ENCODE data around the gene DHX58.

The DHX58 gene

GRCh38 chr17:42138749-42139492 lies 26.4 kb upstream of the DHX58 start:
- H3K4me1 ChIP-seq (ENCODE audit: control insufficient read depth, insufficient read depth, low read length): peaks cover 12% of the 10 kb centered on the region
- peaks cover 17% of the 10 kb centered on the region for H3K36me3 ChIP-seq (ENCODE audit: control insufficient read depth, insufficient read depth, low read length)
- H3K27me3 ChIP-seq (ENCODE audit: control insufficient read depth, insufficient read depth, low read length): no peaks in the 10 kb centered on the region
- no peak overlapping the region for H3K9ac ChIP-seq (ENCODE audit: low read length)
- H3K4me3 ChIP-seq (ENCODE audit: low read depth, low read length): no peak overlapping the region
- no peak overlapping the region for H3K27ac ChIP-seq (ENCODE audit: low read depth, low read length)
- H3K9me3 ChIP-seq (ENCODE audit: control insufficient read depth, insufficient read depth, low read depth, low read length): no peaks in the 10 kb centered on the region

DNA sequence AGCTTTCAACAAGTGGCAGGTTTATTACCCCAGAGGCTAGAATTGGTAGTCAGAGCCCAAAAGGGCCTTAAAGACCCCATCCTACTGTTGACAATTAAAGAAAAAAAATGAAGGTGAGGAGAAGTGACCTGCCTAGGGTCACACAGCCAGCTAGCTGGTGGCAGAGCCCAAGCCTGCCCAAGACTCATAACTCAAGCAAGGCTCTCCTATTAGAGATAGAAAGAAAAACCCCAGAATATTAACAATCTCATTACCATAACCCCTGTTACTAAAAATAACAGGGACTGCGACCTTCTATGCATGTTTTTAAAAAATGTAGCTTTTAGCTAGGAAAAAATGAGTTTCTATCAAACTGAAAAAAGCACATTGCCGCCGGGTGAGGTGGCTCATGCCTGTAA lies 24.1 kb upstream of the DHX58 start:
- Histone ChIP-seq H3K9ac (ENCODE audit: low read length) (no peak overlapping the region), H3K36me3 (ENCODE audit: control insufficient read depth, insufficient read depth, low read length) (peaks cover 10% of the 10 kb centered on the region), H3K9me3 (ENCODE audit: control insufficient read depth, insufficient read depth, low read depth, low read length) (no peaks in the 10 kb centered on the region), H3K27ac (ENCODE audit: low read depth, low read length) (no peak overlapping the region), H3K27me3 (ENCODE audit: control insufficient read depth, insufficient read depth, low read length) (no peaks in the 10 kb centered on the region), H3K4me1 (ENCODE audit: control insufficient read depth, insufficient read depth, low read length) (peaks cover 22% of the 10 kb centered on the region), H3K4me3 (ENCODE audit: low read depth, low read length) (no peak overlapping the region)

- Histone ChIP-seq H3K9me3 (ENCODE audit: control insufficient read depth, insufficient read depth, low read depth, low read length) (no peaks in the 10 kb centered on the region), H3K27me3 (ENCODE audit: control insufficient read depth, insufficient read depth, low read length) (no peaks in the 10 kb centered on the region), H3K9ac (ENCODE audit: low read length) (peak overlapping the region; percentile 23), H3K4me1 (ENCODE audit: control insufficient read depth, insufficient read depth, low read length) (peaks cover 22% of the 10 kb centered on the region), H3K27ac (ENCODE audit: low read depth, low read length) (peak overlapping the region; percentile 68), H3K36me3 (ENCODE audit: control insufficient read depth, insufficient read depth, low read length) (peaks cover 9% of the 10 kb centered on the region; the same call in 1 of the 2 replicates), H3K4me3 (ENCODE audit: low read depth, low read length) (no peak overlapping the region)
Measured at GRCh38 chr17:42135664-42136653, 23.4 kb upstream of the DHX58 start.

DNA sequence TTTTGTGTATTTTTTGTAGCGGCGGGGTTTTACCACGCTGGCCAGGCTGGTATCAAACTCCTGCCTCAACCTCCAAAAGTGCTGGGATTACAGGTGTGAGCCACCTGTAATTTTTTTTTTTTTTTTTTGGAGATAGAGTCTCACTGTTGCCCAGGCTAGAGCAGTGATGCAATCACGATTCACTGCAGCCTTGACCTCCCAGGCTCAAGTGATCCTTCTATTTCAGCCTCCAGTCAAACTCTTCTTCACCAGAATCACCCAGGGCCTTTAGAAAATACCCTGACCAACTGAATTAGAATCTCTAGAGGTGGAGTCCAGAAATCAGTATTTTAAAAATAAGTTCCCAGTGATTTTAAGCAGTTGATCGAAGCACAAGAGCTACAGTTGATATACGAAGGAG lies 22.6 kb upstream of the DHX58 start:
- H3K27ac ChIP-seq (ENCODE audit: low read depth, low read length): peak overlapping the region; percentile 68

GRCh38 chr17:42133461-42134041 lies 21.0 kb upstream of the DHX58 start:
- no peak overlapping the region for H3K27ac ChIP-seq (ENCODE audit: low read depth, low read length)
- H3K4me3 ChIP-seq (ENCODE audit: low read depth, low read length): no peak overlapping the region
- peaks cover 22% of the 10 kb centered on the region for H3K4me1 ChIP-seq (ENCODE audit: control insufficient read depth, insufficient read depth, low read length)
- H3K27me3 ChIP-seq (ENCODE audit: control insufficient read depth, insufficient read depth, low read length): no peaks in the 10 kb centered on the region
- H3K9me3 ChIP-seq (ENCODE audit: control insufficient read depth, insufficient read depth, low read depth, low read length): no peaks in the 10 kb centered on the region
- H3K36me3 ChIP-seq (ENCODE audit: control insufficient read depth, insufficient read depth, low read length): peaks cover 31% of the 10 kb centered on the region
- no peak overlapping the region for H3K9ac ChIP-seq (ENCODE audit: low read length)

More for the DNA sequence above, 22.6 kb upstream of the DHX58 start:
- Histone ChIP-seq H3K4me1 (ENCODE audit: control insufficient read depth, insufficient read depth, low read length) (peaks cover 22% of the 10 kb centered on the region), H3K4me3 (ENCODE audit: low read depth, low read length) (no peak overlapping the region), H3K9me3 (ENCODE audit: control insufficient read depth, insufficient read depth, low read depth, low read length) (no peaks in the 10 kb centered on the region), H3K27me3 (ENCODE audit: control insufficient read depth, insufficient read depth, low read length) (no peaks in the 10 kb centered on the region), H3K36me3 (ENCODE audit: control insufficient read depth, insufficient read depth, low read length) (peaks cover 17% of the 10 kb centered on the region), H3K9ac (ENCODE audit: low read length) (peak overlapping the region; percentile 23)

DNA sequence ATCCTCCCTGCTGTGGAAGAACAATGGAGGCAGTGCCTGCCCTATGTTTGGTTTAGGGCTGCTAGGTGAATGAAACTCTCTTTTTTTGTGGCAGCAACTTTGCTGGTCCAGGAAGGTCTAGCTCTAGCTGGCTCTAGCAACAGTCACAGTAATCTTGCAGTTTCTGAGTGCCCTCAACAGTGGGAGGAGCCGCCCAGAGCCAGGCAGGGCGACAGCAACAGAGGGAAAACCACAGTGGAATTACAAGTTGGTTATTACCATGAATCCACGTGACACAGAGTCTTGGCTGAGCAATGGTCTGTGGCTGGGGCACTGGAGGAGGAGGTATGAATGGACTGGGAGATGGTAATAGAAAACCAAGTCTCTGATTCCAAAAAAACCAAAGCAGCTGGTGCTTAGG lies 20.4 kb upstream of the DHX58 start:
- no peaks in the 10 kb centered on the region for H3K9me3 ChIP-seq (ENCODE audit: control insufficient read depth, insufficient read depth, low read depth, low read length)
- peaks cover 22% of the 10 kb centered on the region for H3K4me1 ChIP-seq (ENCODE audit: control insufficient read depth, insufficient read depth, low read length)
- no peaks in the 10 kb centered on the region for H3K27me3 ChIP-seq (ENCODE audit: control insufficient read depth, insufficient read depth, low read length)
- no peak overlapping the region for H3K9ac ChIP-seq (ENCODE audit: low read length)
- H3K36me3 ChIP-seq (ENCODE audit: control insufficient read depth, insufficient read depth, low read length): peaks cover 37% of the 10 kb centered on the region
- no peak overlapping the region for H3K4me3 ChIP-seq (ENCODE audit: low read depth, low read length)
- no peak overlapping the region for H3K27ac ChIP-seq (ENCODE audit: low read depth, low read length)

- Histone ChIP-seq H3K36me3 (ENCODE audit: control insufficient read depth, insufficient read depth, low read length) (peaks cover 46% of the 10 kb centered on the region), H3K9ac (ENCODE audit: low read length) (no peak overlapping the region), H3K27me3 (ENCODE audit: control insufficient read depth, insufficient read depth, low read length) (no peaks in the 10 kb centered on the region), H3K4me1 (ENCODE audit: control insufficient read depth, insufficient read depth, low read length) (peaks cover 22% of the 10 kb centered on the region), H3K4me3 (ENCODE audit: low read depth, low read length) (no peak overlapping the region), H3K9me3 (ENCODE audit: control insufficient read depth, insufficient read depth, low read depth, low read length) (no peaks in the 10 kb centered on the region), H3K27ac (ENCODE audit: low read depth, low read length) (no peak overlapping the region)
Measured at GRCh38 chr17:42131981-42132432, 19.5 kb upstream of the DHX58 start.

GRCh38 chr17:42131232-42131631 lies 18.7 kb upstream of the DHX58 start:
- H3K9ac ChIP-seq (ENCODE audit: low read length): no peak overlapping the region

DNA sequence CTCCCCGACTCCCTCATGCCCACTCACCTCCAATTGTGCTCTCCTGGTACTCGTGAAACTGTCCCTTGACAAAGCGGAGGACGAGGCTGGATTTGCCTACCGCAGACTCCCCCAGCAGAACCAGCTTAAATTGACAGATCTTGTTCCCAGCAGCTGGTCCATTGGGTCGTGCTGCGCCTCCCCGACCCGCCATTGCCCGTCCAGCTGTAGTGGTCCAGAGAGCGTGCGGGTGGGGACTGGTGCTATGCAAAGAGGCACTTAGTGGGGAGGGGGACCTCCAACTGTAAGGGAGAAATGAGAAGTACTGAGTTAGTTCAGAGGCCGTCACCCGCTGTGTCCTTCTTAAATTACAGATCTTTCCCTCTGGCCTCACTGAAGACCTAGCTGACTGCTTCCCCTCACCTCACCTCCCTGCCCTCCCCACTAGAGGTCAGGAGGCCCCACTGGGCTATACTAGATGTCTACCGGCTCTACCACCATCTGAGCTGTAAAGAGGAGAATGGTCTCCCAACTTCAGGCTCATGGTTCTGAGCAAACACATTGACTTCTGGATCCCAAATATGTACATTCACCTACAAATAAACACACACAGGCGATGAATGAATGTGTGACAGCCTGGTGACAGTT lies 17.9 kb upstream of the DHX58 start:
- H3K9ac ChIP-seq (ENCODE audit: low read length): no peak overlapping the region
- no peaks in the 10 kb centered on the region for H3K9me3 ChIP-seq (ENCODE audit: control insufficient read depth, insufficient read depth, low read depth, low read length)
- peaks cover 62% of the 10 kb centered on the region for H3K36me3 ChIP-seq (ENCODE audit: control insufficient read depth, insufficient read depth, low read length)
- peaks cover 11% of the 10 kb centered on the region for H3K4me1 ChIP-seq (ENCODE audit: control insufficient read depth, insufficient read depth, low read length)
- no peaks in the 10 kb centered on the region for H3K27me3 ChIP-seq (ENCODE audit: control insufficient read depth, insufficient read depth, low read length)
- no peak overlapping the region for H3K27ac ChIP-seq (ENCODE audit: low read depth, low read length)
- H3K4me3 ChIP-seq (ENCODE audit: low read depth, low read length): no peak overlapping the region

More at GRCh38 chr17:42131232-42131631, 18.7 kb upstream of the DHX58 start:
- Histone ChIP-seq H3K4me1 (ENCODE audit: control insufficient read depth, insufficient read depth, low read length) (peaks cover 19% of the 10 kb centered on the region), H3K27ac (ENCODE audit: low read depth, low read length) (no peak overlapping the region), H3K36me3 (ENCODE audit: control insufficient read depth, insufficient read depth, low read length) (peaks cover 53% of the 10 kb centered on the region), H3K4me3 (ENCODE audit: low read depth, low read length) (no peak overlapping the region), H3K27me3 (ENCODE audit: control insufficient read depth, insufficient read depth, low read length) (no peaks in the 10 kb centered on the region), H3K9me3 (ENCODE audit: control insufficient read depth, insufficient read depth, low read depth, low read length) (no peaks in the 10 kb centered on the region)

GRCh38 chr17:42129109-42129837 lies 16.8 kb upstream of the DHX58 start:
- Histone ChIP-seq H3K27me3 (ENCODE audit: control insufficient read depth, insufficient read depth, low read length) (no peaks in the 10 kb centered on the region), H3K27ac (ENCODE audit: low read depth, low read length) (no peak overlapping the region), H3K4me3 (ENCODE audit: low read depth, low read length) (no peak overlapping the region), H3K9ac (ENCODE audit: low read length) (no peak overlapping the region), H3K9me3 (ENCODE audit: control insufficient read depth, insufficient read depth, low read depth, low read length) (no peaks in the 10 kb centered on the region), H3K36me3 (ENCODE audit: control insufficient read depth, insufficient read depth, low read length) (peaks cover 72% of the 10 kb centered on the region), H3K4me1 (ENCODE audit: control insufficient read depth, insufficient read depth, low read length) (peaks cover 10% of the 10 kb centered on the region)
